Neural cell (in vitro differentiated cells): ENCODE data around the gene ZDHHC17. TPM values are rescaled to one million over a fixed set of nuclear protein-coding genes. Genes with fewer than 3 reads are reported as not detected.

Source experiments
- H2AFZ ChIP-seq: fragments of 200-600, 300-800 bp; sonication (generic), shearing (Covaris generic); 2 replicates; pipeline ENCODE4 v1.6.0; 2014; ENCODE audit warnings: low read depth, mild to moderate bottlenecking, antibody characterized with exemption, low read length, moderate library complexity
- H3F3A ChIP-seq: fragments of 200-600 bp; shearing (Covaris generic); 2 replicates; pipeline ENCODE4 v1.6.1; 2016; ENCODE audit warnings: mild to moderate bottlenecking, moderate library complexity, mixed read lengths, antibody characterized with exemption, low read length; ENCODE audit not compliant: insufficient read depth, poor library complexity, severe bottlenecking
- H3K27ac ChIP-seq: fragments of 200-600, 300-800 bp; sonication (generic), shearing (Covaris generic); 2 replicates; pipeline ENCODE4 v1.5.1; 2014; ENCODE audit warnings: mild to moderate bottlenecking, low read length, moderate library complexity
- H3K27me3 ChIP-seq: fragments of 300-800, 200-600 bp; sonication (generic), shearing (Covaris generic); 2 replicates; pipeline ENCODE4 v1.6.0; 2014; ENCODE audit warnings: mild to moderate bottlenecking, low read depth, low read length, moderate library complexity; ENCODE audit not compliant: insufficient read depth
- H3K36me3 ChIP-seq: fragments of 300-800, 200-600 bp; sonication (generic), shearing (Covaris generic); 2 replicates; pipeline ENCODE4 v1.5.1; 2014; ENCODE audit warnings: mild to moderate bottlenecking, antibody characterized with exemption, low read length, moderate library complexity; ENCODE audit not compliant: insufficient read depth
- H3K4me2 ChIP-seq: fragments of 300-800, 200-600 bp; sonication (generic), shearing (Covaris generic); 2 replicates; pipeline ENCODE4 v1.6.0; 2014; ENCODE audit warnings: mild to moderate bottlenecking, low read length
- H3K4me3 ChIP-seq: fragments of 300-800, 200-600 bp; sonication (generic), shearing (Covaris generic); 2 replicates; pipeline ENCODE4 v1.5.1; 2014; ENCODE audit warnings: mild to moderate bottlenecking, low read length, moderate library complexity
- H3K79me2 ChIP-seq: fragments of 200-600 bp; shearing (Covaris generic); replicated peaks from 2 replicates; pipeline ENCODE4 v1.6.0; 2014; ENCODE audit warnings: mild to moderate bottlenecking, low read length, moderate library complexity; ENCODE audit not compliant: insufficient read depth
- H3K9ac ChIP-seq: fragments of 300-800, 200-600 bp; sonication (generic), shearing (Covaris generic); 2 replicates; pipeline ENCODE4 v1.6.1; 2016; ENCODE audit warnings: mild to moderate bottlenecking, low read length, mixed read lengths
- H3K9me2 ChIP-seq: fragments of 200-600 bp; shearing (Covaris generic); 2 replicates; pipeline ENCODE4 v1.6.1; 2016; ENCODE audit warnings: mild to moderate bottlenecking, low read length, mixed read lengths; ENCODE audit not compliant: insufficient read depth
- H3K9me3 ChIP-seq: fragments of 200-600, 300-800 bp; sonication (generic), shearing (Covaris generic); 2 replicates; pipeline ENCODE4 v1.6.1; 2016; ENCODE audit warnings: mild to moderate bottlenecking, mixed run types, low read length, moderate library complexity, mixed read lengths
- H4K20me1 ChIP-seq: fragments of 200-600 bp; shearing (Covaris generic); 2 replicates; pipeline ENCODE4 v1.6.1; 2016; ENCODE audit warnings: mild to moderate bottlenecking, mixed run types; ENCODE audit not compliant: insufficient read depth
- EP300 ChIP-seq: fragments of 450-650 bp; conservative IDR thresholded peaks from 2 replicates; pipeline ENCODE4 v1.6.1; 2014; ENCODE audit warnings: antibody characterized with exemption, mild to moderate bottlenecking, moderate library complexity; ENCODE audit not compliant: poor library complexity, severe bottlenecking
- EZH2 ChIP-seq: fragments of 200-600, 300-800 bp; shearing (Covaris generic), sonication (generic); IDR thresholded peaks from 2 replicates; pipeline ENCODE4 v1.6.1; 2014; ENCODE audit warnings: antibody characterized with exemption, low read length, borderline replicate concordance, mild to moderate bottlenecking; ENCODE audit not compliant: insufficient read depth, poor library complexity, severe bottlenecking
- MXI1 ChIP-seq: fragments of 450-650 bp; conservative IDR thresholded peaks from 2 replicates; pipeline ENCODE4 v1.6.1; 2014; ENCODE audit warnings: antibody characterized with exemption, mild to moderate bottlenecking; ENCODE audit not compliant: poor library complexity, severe bottlenecking
- POLR2AphosphoS5 ChIP-seq: IDR thresholded peaks from 2 replicates; pipeline ENCODE4 v1.6.1; 2012
- RAD21 ChIP-seq: fragments of 450-650 bp; conservative IDR thresholded peaks from 2 replicates; pipeline ENCODE4 v1.6.1; 2014; ENCODE audit warnings: antibody characterized with exemption, mild to moderate bottlenecking, moderate library complexity
- SMC3 ChIP-seq: fragments of 450-650 bp; conservative IDR thresholded peaks from 2 replicates; pipeline ENCODE4 v1.6.1; 2014; ENCODE audit warnings: antibody characterized with exemption, mild to moderate bottlenecking, moderate library complexity; ENCODE audit not compliant: poor library complexity
- TAF1 ChIP-seq: IDR thresholded peaks from 2 replicates; pipeline ENCODE4 v1.6.1; 2012; ENCODE audit warnings: low read depth
- polyA plus RNA-seq: library from polyadenylated mRNA; depleted of rRNA; stranded (reverse); fragments of >200 nt; gene quantifications from 2 replicates; pipeline ENCODE4 v1.2.3, GENCODE V29; 2014
- TF ChIP-seq, protein P1 (sequence below): fragments of 450-650 bp; IDR thresholded peaks from 2 replicates; pipeline ENCODE4 v1.5.1; 2014; ENCODE audit warnings: antibody characterized with exemption, mild to moderate bottlenecking, moderate library complexity; ENCODE audit not compliant: poor library complexity, severe bottlenecking
- TF ChIP-seq, protein P2 (sequence below): IDR thresholded peaks from 2 replicates; pipeline ENCODE4 v1.6.1; 2012; ENCODE audit warnings: borderline replicate concordance

ZDHHC17 gene
- polyA plus RNA-seq, 1 donor from 2014 or later, result 217 TPM

DNA sequence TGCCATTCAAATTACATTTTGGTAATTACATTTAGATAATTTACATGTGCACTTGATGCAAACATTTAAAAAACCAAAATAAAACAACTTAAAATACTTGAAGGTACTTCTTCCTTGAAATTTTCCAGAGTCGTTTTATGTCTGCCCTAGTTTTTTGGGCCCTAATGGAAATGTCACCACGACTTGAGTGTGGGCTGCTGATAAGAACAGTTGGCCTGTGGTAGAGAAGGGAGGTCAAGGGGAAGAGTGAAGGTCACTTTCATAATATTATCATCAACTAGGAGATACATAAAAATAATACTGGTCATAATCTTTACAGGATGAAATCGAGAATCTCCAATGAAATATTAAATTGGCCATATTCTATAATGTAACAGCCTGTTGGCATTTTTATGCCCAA is 23.1 kb downstream of the ZDHHC17 start:
- H3K4me3 ChIP-seq, result no peak overlapping the region
- no peaks in the 10 kb centered on the region for H3K27me3 ChIP-seq
- H3K9ac ChIP-seq, result no peak overlapping the region
- no peaks in the 10 kb centered on the region for H3F3A ChIP-seq
- no peak overlapping the region for H2AFZ ChIP-seq
- H3K36me3 ChIP-seq, result no peaks in the 10 kb centered on the region
- peaks cover 25% of the 10 kb centered on the region for H3K79me2 ChIP-seq
- TF ChIP-seq EP300 (no peak), EZH2 (no peak), RAD21 (no peak), TAF1 (no peak), POLR2AphosphoS5 (no peak), MXI1 (no peak), SMC3 (no peak)
- TF ChIP-seq, protein P1, sequence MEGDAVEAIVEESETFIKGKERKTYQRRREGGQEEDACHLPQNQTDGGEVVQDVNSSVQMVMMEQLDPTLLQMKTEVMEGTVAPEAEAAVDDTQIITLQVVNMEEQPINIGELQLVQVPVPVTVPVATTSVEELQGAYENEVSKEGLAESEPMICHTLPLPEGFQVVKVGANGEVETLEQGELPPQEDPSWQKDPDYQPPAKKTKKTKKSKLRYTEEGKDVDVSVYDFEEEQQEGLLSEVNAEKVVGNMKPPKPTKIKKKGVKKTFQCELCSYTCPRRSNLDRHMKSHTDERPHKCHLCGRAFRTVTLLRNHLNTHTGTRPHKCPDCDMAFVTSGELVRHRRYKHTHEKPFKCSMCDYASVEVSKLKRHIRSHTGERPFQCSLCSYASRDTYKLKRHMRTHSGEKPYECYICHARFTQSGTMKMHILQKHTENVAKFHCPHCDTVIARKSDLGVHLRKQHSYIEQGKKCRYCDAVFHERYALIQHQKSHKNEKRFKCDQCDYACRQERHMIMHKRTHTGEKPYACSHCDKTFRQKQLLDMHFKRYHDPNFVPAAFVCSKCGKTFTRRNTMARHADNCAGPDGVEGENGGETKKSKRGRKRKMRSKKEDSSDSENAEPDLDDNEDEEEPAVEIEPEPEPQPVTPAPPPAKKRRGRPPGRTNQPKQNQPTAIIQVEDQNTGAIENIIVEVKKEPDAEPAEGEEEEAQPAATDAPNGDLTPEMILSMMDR, result no peak
- TF ChIP-seq, protein P2, sequence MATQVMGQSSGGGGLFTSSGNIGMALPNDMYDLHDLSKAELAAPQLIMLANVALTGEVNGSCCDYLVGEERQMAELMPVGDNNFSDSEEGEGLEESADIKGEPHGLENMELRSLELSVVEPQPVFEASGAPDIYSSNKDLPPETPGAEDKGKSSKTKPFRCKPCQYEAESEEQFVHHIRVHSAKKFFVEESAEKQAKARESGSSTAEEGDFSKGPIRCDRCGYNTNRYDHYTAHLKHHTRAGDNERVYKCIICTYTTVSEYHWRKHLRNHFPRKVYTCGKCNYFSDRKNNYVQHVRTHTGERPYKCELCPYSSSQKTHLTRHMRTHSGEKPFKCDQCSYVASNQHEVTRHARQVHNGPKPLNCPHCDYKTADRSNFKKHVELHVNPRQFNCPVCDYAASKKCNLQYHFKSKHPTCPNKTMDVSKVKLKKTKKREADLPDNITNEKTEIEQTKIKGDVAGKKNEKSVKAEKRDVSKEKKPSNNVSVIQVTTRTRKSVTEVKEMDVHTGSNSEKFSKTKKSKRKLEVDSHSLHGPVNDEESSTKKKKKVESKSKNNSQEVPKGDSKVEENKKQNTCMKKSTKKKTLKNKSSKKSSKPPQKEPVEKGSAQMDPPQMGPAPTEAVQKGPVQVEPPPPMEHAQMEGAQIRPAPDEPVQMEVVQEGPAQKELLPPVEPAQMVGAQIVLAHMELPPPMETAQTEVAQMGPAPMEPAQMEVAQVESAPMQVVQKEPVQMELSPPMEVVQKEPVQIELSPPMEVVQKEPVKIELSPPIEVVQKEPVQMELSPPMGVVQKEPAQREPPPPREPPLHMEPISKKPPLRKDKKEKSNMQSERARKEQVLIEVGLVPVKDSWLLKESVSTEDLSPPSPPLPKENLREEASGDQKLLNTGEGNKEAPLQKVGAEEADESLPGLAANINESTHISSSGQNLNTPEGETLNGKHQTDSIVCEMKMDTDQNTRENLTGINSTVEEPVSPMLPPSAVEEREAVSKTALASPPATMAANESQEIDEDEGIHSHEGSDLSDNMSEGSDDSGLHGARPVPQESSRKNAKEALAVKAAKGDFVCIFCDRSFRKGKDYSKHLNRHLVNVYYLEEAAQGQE, result no peak
- H3K27ac ChIP-seq, result no peak overlapping the region
- no peaks in the 10 kb centered on the region for H3K9me3 ChIP-seq
- H3K9me2 ChIP-seq, result no peaks in the 10 kb centered on the region
- no peaks in the 10 kb centered on the region for H4K20me1 ChIP-seq
- H3K4me2 ChIP-seq, result no peak overlapping the region

DNA sequence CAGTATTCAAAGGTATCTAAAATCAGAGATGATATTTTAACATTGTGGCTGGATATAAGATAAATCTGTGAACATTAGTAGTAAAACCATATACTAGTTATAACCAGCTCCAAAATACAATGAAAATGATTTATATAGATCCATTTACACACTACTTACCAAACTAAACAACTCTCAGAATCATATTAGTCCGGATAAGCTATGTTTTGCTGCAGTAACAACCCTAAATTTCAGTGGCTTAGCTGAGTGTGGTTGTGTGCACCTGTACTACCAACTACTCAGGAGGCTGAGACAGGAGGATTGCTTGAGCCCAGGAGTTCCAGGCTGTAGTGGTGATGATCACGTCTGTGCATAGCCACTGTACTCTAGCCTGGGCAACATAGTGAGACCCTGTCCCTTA is 23.8 kb downstream of the ZDHHC17 start:
- Histone ChIP-seq H3F3A (no peaks in the 10 kb centered on the region), H3K9ac (no peak overlapping the region), H3K4me3 (no peak overlapping the region), H3K36me3 (no peaks in the 10 kb centered on the region), H3K27me3 (no peaks in the 10 kb centered on the region), H4K20me1 (no peaks in the 10 kb centered on the region), H3K9me2 (no peaks in the 10 kb centered on the region), H3K9me3 (no peaks in the 10 kb centered on the region), H3K27ac (no peak overlapping the region), H2AFZ (no peak overlapping the region), H3K4me2 (no peak overlapping the region), H3K79me2 (peaks cover 20% of the 10 kb centered on the region)
- TF ChIP-seq MXI1 (no peak), POLR2AphosphoS5 (no peak), RAD21 (no peak), TAF1 (no peak)
- TF ChIP-seq, protein P2, result no peak
